Mesenteric fat pad (tissue), 1 donor: ENCODE data around the gene DZANK1. TPM values are rescaled to one million over a fixed set of nuclear protein-coding genes. Genes with fewer than 3 reads are reported as not detected.
"Not testable (repeated sequence)": the region's sequence is repeated elsewhere in the genome, so short reads cannot be mapped to it uniquely, and the experiment has no call there.

Experiments
- DNase-seq: peaks from one replicate; pipeline ENCODE4 v3.0.0-alpha.2; 2020; ENCODE audit warnings: low spot score
- total RNA-seq: library from RNA; stranded (reverse); fragmentation: NEBNext Ultra II Directional; extraction: Animal tissue kit (Norgen Biotek cat#: 25700); gene quantifications from one replicate; pipeline ENCODE4 v1.2.1, GENCODE V29; 2021
- donor health status: DM: yes; HTN: yes; CAD: no.

DZANK1 gene
- total RNA-seq, 1 donor from 2014 or later = 1.3 TPM

- DNase-seq = no peak
Measured at GRCh38 chr20:18440403-18440802, 26.4 kb downstream of the DZANK1 start.

GRCh38 chr20:18436847-18437246, 30.0 kb downstream of the DZANK1 start:
- DNase-seq = no peak

- no peak for DNase-seq
Measured at GRCh38 chr20:18431206-18431605, 35.6 kb downstream of the DZANK1 start.

DNA sequence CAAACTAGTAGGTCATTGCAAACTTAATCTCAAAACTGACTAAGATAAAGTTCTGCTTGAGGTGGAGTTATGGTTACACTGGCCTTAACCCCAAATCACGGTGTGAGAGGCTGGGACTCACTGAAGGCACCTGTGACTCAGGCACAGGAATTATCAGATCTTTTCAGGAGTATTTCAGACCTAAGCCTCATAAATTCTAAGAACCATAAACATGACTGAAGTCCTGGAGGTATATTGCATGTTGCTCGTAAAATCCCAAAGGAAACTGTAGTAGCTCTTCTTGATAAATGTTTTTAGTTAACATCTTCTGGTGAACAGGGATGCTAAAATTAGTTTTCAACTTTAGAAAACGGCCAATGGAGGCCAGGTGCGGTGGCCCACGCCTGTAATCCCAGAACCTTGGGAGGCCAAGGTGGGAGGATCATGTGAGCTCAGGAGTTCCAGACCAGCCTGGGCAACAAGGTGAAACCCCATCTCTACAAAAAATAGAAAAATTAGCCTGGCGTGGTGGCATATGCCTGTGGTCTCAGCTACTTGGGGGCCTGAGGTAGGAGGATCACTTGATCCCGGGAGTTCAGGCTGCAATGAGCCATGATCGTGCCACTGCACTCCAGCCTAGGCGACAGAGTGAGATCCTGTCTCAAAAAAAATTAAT, 36.5 kb downstream of the DZANK1 start:
- DNase-seq = no peak

GRCh38 chr20:18428490-18429173, 38.2 kb downstream of the DZANK1 start:
- DNase-seq = no peak

GRCh38 chr20:18427214-18427613, 39.6 kb downstream of the DZANK1 start:
- no peak for DNase-seq

GRCh38 chr20:18421608-18422007, 45.2 kb downstream of the DZANK1 start:
- no peak for DNase-seq

- DNase-seq = no peak
Measured at GRCh38 chr20:18416486-18416885, 50.3 kb downstream of the DZANK1 start.

DNA sequence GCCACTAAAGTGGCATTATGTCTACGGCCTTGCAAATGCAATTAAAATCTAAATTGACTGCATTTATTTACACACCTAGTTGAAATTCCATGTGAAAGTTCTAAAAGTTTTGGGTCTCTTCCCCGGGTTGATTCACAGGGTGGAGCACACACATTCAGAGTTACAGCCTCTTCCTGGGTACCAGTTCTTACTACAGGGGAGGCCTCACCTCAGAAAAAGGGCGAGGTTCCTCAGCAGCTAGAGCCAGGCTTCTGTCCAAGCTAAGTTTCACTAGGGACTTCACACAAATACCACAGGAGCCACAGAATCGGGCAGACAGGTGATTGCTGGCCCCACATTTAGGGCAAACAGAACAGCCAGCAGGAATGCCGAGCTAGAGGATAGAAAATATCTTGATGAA, 52.7 kb downstream of the DZANK1 start:
- no peak for DNase-seq

DNA sequence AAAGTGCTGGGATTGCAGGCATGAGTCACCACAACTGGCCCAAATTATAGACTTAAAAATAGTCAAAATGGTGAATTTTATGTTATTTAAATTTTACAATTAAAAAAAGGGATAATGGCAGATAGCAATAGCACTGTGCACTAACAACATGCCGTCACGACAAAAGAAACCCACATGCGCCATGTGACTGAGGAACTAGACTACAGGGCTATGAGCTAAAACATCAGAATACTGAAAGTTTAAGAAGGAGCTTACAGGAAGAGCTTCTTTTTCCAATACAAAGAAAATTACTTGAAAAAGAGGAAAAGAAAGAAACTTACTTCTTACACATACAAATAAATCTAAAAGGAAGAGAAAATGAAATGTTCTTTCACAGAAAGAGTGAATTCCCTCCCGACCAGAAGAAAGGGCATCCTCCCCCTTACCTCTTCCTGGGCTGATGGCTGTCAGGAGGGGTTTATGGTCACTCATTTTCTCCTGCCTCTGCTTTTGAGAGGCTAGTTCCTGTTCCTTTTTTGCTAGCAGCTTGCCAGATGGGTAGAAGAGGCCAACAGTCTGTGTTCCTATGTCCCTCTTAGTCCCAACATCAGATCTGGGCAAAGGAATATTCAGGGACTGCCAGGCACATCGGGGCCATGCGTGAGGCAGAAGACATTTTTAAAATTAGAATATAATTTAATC, 54.5 kb downstream of the DZANK1 start:
- DNase-seq = no peak

- no peak for DNase-seq
Measured at GRCh38 chr20:18405826-18406225, 61.0 kb downstream of the DZANK1 start.

- no peak for DNase-seq
Measured at GRCh38 chr20:18404172-18404571, 62.7 kb downstream of the DZANK1 start.

DNA sequence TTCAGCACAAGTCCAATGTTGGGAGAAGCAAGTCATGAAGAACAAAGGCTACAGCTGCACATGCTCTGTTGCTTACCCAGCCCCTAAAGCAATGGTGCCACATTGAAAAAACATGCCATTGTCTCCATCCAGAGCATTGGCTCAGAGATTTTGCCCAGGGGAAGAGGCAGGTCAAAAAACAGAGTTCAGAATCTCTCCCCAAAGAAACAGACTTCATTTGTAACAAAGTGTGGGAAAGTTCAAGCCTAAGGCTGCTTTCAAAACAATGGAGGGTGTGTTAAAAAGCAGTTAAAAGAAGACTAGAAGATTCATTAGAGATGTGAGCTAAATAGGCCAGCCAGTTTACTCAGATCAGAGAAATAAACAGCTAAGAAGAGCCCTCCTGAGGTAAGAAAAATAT, 63.6 kb downstream of the DZANK1 start:
- no peak for DNase-seq

DNA sequence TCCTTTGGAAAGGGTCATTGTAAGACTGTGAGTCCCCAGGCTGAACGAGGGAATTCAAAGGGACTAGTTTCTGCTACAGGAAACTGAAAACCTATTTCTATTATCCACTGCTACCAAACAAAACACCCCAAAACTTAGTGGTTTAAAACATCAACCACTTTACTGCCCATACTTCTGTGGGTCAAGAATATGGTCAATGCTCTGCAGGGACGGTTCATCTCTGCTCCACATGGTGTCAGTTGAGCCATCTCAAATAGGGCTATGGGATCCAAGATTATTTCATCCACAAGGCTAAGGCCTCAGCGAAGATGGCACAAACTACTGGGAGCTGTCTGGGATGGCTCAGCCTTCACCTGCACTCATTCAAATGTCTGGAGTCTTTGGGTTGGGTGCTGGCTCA, 65.5 kb downstream of the DZANK1 start:
- no peak for DNase-seq

DNA sequence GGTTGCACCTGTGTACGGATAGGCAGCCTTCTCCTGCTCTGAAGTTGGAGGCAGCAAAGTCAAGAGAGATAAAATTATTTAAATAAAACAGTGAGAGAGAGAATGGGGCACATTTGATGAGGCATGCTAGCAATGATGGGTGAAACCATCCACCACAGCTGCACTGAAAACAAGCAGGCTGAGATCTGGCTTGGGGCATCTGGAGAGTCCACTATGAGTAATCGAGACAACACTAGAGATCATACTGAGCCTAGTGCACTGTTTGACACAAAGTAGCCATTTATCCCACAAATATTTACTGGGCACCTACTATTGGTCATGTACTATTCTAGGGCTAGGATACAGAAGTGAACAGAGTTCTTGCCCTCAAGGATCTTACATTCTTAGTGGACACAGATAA, 66.4 kb downstream of the DZANK1 start:
- DNase-seq = no peak

DNA sequence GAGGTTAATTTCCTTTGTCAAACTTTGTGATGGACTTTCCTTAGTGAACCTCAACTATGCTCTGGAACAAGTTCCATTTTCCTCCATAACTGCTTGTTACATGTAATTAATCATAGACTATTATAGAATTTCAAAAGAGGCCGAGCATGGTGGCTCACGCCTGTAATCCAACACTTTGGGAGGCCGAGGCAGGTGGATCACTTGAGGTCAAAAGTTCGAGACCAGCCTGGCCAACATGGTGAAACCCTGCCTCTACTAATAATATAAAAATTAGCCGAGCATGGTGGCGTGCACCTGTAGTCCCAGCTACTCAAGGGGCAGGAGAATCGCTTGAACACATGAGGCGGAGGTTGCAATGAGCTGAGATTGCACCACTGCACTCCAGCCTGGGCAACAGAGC, 68.1 kb downstream of the DZANK1 start:
- not testable (repeated sequence) for DNase-seq

GRCh38 chr20:18397030-18397429, 69.8 kb downstream of the DZANK1 start:
- no peak for DNase-seq

- DNase-seq = no peak
Measured at GRCh38 chr20:18395544-18395943, 71.3 kb downstream of the DZANK1 start.

DNA sequence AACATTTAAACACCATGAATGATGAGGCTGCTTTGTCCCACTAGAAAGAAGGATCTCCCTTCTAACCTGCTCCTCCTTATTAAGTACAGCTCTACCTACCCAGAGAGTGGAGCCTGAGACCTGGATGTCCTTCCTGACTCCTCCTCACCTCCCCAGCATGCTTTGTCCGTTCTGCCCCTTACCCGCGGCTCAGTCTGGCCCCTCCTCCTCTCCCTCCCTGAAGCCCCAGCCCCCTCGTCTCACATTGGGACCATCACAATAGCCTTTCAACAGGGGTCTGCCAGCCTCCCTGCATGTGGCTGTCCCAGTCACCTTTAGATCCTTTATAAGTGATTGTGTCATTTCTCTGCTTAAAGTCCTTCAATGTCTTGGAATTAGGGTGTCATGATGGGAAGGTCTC, 72.5 kb downstream of the DZANK1 start:
- no peak for DNase-seq

DNA sequence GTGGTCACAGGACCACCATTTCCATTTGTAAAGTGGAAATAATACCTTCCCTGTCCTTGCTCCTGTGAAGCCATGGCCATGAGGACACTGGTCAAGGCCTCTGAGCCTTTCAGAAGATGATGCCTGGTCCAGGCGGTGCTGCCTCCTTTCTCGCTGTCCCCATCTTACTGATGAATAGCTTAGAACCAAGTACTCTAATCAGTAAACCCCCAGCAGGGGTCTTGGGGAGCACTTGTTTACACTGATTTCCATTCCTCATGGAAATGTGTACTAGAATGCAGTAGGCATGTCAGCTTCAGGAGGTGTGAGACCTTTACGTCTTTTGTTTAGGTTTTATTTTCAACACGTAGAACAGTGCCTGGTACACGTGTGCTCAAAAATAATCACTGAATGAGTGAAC, 75.1 kb downstream of the DZANK1 start:
- no peak for DNase-seq

DNA sequence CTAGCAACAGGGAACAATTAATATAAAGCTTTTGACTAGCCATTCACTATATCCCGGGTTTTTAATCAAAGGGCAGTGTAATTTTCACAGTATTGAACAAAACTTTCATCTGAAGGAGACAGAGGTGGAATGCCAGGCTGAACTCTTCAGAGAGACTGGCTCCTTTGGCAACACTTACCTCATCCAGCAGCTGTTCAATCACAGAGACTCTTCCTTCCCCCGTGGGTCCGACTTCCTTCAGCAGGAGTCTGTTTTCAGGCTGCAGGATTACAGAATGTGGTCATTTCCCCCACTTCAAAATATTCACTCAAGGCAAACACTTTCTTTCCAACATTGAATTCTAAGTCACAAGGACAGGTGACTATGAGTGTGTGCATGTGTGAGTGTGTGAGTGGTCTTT, 76.6 kb downstream of the DZANK1 start:
- no peak for DNase-seq

- DNase-seq = no peak
Measured at GRCh38 chr20:18388860-18389259, 78.0 kb downstream of the DZANK1 start.
